ENCODE data around the gene C1orf116. TPM values are rescaled to one million over a fixed set of nuclear protein-coding genes. Genes with fewer than 3 reads are reported as not detected.

C1orf116 gene
- not detected in 2 replicates for total RNA-seq (2014; rRNA removed; shearing (Covaris generic))

DNA sequence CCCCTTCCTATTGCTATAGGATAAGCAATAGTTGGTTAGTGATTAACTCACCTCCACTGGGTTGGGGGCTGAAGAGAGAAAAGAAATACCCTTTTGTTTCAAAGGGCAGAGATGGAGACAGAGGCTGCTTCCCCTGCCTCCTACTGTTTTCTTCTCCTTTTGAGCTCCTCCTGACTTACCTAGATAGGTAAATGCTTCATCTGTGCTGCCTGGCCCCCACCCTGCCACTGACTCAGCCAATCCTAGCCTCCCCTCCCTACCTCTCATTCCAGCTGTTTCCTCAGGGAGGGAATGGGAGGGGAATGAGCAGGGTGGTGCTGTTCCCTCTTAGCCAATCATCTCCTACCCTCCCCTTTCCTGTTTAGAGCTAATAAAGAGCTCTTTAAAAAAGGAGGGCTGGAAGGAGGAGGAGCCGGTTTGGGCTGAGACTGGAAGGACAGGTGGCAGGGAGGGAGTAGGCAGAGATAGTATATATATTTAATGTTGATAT lies at the start of gene C1orf116:
Gene C1orf116 (minus strand): TSS at position 229 of the 490 bp plus-strand sequence. CDS start 5,158 bp downstream, outside the sequence.
- peak; percentile 24 for DNase-seq (ENCODE audit: low spot score)

DNA sequence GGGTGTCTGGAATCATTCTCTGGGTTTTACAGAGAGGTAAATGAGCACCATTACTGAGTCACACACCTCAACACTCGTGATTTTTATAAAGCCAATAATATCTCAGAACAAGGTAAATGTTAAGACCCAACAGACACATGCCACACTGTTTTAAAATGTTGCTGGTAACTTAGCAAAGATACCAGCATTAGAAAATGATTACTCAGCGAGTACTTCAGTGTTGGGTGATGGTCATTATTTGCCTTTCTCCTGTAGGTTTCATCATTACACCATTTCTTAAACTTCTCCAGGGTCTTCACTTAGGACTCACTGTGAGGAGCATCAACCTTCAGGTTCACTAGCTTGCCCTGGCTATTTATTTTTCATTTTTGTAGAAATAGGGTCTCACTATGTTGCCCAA lies 49.2 kb upstream of the C1orf116 start:
- DNase-seq (ENCODE audit: low spot score) = no peak

GRCh38 chr1:207081088-207081487 lies 48.5 kb upstream of the C1orf116 start:
- no peak for DNase-seq (ENCODE audit: low spot score)

DNA sequence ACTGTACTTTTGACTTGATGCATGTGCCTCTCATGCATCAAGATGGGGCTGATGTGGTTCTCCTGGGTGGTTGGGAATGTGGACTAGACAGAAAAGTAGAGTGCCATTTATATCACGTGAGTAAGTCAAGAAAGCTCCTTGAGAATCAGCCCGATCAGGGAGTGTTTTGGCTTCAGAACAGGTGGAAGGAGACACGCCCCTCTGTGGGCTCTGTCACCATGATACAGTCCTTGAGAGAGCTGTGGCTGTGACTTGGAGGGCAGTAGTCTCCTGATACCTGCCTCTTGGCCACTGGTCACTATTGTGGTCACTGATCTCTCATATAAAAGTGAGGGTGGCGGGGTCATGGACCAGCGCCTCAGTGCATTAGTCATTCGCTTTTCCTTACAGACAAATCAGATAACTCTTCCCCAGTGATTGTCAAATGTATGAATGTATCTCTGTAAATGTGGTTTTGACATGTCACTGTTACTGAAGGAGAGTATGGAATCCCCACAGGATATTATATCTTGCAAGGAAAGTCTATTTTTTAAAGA lies 47.2 kb upstream of the C1orf116 start:
- DNase-seq (ENCODE audit: low spot score) = no peak

GRCh38 chr1:207078578-207079132 lies 46.1 kb upstream of the C1orf116 start:
- DNase-seq (ENCODE audit: low spot score) = no peak

DNA sequence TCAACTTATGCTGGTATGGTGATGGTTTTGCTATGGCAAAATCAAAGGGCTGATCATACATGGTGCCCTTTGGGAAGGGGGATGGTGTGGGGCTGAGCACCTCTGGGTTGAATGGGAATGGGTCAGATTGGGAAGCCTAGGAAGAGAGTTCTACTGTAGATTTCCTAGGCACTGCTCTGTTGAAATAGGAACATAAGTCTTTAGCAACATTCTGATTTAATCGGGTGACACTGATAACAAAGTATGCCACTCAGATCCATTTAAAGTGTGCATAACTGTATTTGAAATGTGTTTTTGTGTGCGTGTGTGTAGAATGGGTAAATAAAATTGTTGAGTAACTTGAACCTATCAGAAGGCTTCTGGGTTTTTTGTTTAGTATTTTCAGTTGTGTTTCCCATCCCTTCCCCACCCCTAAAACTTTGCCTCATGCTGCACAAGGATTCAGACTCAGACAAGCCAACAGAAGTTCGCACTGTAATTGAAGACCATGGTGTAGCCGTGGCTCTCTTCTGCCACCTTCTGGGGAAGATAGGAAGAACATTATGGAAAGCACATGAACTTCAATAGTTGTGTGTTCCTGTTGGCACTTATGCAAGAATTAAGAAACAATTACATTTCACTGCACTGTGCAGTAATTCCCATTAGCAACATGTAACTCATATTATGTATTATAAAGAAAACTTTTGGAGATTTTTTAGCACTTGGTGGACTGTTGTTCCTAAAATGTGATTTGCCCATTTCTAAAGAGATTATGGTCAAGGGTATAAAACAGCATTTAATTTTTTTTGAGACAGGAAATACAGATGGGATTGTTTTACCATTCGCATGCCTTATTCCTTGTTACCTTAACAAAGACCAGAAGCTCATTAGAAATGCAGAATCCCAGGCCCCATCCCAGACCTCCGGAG lies 45.2 kb upstream of the C1orf116 start:
- peak; percentile 65 for DNase-seq (ENCODE audit: low spot score)

- DNase-seq (ENCODE audit: low spot score) = no peak
Observed at GRCh38 chr1:207077012-207077411, 44.5 kb upstream of the C1orf116 start.

DNA sequence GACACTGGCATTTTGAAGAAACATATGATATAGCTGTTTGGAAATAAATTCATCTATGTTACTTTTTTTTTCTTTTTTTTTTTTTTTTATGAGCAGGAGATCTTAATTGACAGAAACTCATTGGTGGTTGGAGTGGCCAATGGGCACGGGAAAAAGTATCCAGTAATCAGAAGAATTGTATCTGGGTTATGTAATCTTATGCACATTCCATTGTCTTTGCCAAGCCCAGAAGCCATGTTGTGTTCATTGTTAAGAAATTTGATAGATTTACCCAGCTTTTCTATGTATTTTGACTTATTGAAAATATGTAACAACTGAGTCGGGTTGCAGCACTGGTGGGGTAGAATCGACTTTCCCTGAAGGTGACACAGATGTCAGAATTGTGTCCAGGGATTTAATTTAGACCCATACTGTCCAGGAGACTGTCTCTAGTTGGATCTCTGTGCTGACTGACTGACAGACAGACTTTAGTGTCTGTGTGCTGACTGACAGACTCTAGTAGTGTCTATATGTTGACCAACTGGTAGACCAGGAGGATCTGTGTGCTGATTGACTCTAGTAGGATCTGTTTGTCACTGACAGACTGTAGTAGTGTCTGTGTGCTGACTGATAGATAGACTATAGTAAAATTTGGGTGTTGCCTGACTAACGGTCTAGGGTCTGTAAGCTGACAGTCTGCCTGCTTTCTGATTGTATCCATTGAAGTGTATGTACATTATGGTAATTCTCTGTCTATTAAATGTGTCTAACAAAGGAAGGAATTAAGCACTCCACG lies 43.8 kb upstream of the C1orf116 start:
- DNase-seq (ENCODE audit: low spot score) = no peak

GRCh38 chr1:207073906-207074820 lies 41.6 kb upstream of the C1orf116 start:
- DNase-seq (ENCODE audit: low spot score) = no peak

GRCh38 chr1:207072233-207072632 lies 39.7 kb upstream of the C1orf116 start:
- DNase-seq (ENCODE audit: low spot score) = no peak

- DNase-seq (ENCODE audit: low spot score) = no peak
Observed at GRCh38 chr1:207071426-207071825, 38.9 kb upstream of the C1orf116 start.

DNA sequence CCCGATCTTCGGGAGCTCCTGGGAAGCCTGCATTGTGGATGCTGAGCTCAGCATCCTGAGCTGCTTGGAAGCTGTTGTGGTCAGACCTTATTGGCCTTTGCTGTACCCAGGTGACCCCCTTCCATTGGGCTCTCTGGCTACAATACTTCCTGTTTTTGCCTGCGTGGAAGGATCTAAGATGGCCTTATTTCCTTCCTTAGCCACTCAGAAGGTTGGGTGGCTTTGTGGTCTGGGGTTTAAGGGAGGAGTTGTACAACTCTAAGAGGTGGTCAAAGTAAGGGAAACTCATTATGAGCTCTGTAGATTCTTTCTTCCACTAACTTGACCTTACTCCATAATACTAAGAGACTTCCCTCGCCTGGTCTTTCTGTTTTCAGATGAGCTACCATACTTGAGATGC lies 38.3 kb upstream of the C1orf116 start:
- no peak for DNase-seq (ENCODE audit: low spot score)

- no peak for DNase-seq (ENCODE audit: low spot score)
Observed at GRCh38 chr1:207069858-207070506, 37.4 kb upstream of the C1orf116 start.

DNA sequence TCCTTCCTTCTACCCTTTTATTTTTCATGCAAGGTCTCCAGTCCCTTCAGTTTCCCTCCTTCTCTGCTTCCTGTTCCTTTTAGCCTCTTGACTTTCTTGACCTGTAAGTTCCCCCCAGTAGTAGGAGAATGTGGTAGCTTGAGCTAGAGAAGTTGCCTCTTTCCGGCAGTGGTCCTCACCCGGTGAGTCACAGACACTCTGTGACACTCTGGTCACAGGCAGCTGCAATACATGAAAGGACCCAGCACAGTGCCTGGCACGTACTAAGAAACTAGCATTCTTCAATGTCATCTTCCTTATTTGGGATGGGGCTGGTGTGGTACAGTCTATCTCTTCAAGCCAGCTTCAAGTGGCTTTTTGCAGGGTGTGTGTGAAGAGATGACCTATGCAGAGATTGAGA lies 36.5 kb upstream of the C1orf116 start:
- DNase-seq (ENCODE audit: low spot score) = no peak

- no peak for DNase-seq (ENCODE audit: low spot score)
Observed at GRCh38 chr1:207067665-207068064, 35.1 kb upstream of the C1orf116 start.

DNA sequence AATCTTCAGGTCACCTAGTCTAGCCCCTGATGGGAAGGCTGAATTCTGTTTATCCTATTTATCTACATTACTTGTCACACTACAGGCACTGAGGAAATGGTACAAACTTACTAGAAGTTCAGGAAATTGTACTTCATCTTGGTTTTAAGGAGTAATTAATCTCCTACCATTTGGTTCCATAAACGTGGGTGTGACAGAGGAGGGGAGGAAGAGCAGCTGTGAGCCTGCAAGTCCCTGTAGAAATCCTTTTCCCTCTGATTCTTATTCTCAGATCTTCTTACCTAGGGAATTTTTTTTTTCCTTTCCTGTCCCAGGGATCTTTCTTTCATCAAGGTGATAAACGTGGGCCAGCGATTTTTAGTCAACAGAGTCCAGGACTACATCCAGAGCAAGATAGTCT lies 34.6 kb upstream of the C1orf116 start:
- no peak for DNase-seq (ENCODE audit: low spot score)

- DNase-seq (ENCODE audit: low spot score) = no peak
Observed at GRCh38 chr1:207064561-207064960, 32.0 kb upstream of the C1orf116 start.

- no peak for DNase-seq (ENCODE audit: low spot score)
Observed at GRCh38 chr1:207063014-207063413, 30.5 kb upstream of the C1orf116 start.

DNA sequence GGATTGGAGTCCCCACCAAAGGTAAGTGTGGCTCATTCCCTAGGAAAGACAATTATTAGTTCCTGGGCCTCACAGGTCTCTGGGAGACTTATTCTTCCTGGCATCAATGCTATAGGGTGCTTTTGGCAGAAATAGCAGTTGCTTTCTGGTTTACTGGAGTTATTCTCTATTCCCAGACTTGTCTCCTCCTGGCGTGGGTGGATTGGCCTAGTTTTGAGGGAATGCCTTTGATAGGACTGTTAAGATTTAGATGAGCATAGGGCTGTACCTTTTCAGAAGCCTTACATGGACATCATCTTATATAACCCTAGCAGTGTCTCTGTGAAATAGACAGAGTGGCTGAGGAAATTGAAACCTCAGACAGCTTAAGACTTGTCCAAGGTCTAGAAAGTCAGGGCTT lies 29.5 kb upstream of the C1orf116 start:
- no peak for DNase-seq (ENCODE audit: low spot score)

DNA sequence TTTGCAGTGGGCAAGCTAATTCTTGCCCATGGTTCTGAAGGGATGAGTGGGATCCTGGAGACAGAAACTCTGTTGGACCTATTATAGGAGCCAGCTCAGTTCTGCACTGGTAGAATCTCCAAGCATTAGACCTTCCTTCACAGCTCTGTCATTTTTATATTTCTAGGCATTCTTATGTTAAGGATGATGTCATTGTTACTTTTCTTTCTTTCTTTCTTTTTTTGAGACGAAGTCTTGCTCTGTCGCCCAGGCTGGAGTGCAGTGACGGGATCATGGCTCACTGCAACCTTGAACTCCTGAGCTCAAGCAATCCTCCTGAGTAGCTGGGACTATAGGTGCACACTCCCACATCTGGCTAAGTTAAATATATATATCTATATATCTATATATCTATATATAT lies 28.0 kb upstream of the C1orf116 start:
- no peak for DNase-seq (ENCODE audit: low spot score)
